ENCODE data around the gene CAMK1D.

DNA sequence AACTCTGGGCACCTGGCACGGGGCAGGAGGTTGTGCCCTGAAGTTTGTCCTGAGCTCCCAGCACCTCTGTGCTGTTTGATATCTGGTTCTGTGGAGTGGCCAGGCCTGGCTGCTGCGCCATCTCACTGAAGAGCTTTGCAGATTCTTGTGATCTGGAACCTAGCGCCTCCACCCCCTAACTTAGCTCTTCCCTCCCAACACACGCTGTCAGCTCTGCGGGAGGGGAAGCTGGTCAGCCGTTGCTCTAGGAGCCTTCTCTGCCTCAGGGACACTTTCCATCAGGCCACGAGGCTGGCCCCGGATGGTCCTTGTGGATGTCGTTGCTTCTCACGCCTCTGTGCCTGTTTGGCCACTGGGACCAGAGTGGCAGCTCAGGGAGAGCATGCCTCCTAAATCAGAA is 438.9 kb downstream of the CAMK1D start:
- TF ChIP-seq, protein P1, sequence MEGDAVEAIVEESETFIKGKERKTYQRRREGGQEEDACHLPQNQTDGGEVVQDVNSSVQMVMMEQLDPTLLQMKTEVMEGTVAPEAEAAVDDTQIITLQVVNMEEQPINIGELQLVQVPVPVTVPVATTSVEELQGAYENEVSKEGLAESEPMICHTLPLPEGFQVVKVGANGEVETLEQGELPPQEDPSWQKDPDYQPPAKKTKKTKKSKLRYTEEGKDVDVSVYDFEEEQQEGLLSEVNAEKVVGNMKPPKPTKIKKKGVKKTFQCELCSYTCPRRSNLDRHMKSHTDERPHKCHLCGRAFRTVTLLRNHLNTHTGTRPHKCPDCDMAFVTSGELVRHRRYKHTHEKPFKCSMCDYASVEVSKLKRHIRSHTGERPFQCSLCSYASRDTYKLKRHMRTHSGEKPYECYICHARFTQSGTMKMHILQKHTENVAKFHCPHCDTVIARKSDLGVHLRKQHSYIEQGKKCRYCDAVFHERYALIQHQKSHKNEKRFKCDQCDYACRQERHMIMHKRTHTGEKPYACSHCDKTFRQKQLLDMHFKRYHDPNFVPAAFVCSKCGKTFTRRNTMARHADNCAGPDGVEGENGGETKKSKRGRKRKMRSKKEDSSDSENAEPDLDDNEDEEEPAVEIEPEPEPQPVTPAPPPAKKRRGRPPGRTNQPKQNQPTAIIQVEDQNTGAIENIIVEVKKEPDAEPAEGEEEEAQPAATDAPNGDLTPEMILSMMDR (conservative IDR thresholded peaks at IDR 0.05; ENCODE audit: low read length): no peak
- no peak for TF ChIP-seq EZH2phosphoT487 (IDR thresholded peaks at IDR 0.05; ENCODE audit: borderline replicate concordance, low read depth, low read length)

Measured in OCI-LY7 (cell line).